Common myeloid progenitor, CD34-positive (primary cell): ENCODE measurements around the gene ZNF496.
"Not testable (repeated sequence)": the region's sequence is repeated elsewhere in the genome, so short reads cannot be mapped to it uniquely, and the experiment has no call there.

Experiments used
- CTCF ChIA-PET: fragments of 350-600 bp; sonication (Branson Sonifier 250); formaldehyde crosslinking; loops from one replicate; lab custom pipeline; 2021; ENCODE audit warnings: antibody characterized with exemption; lab: Charles Lee
- POLR2A ChIA-PET: fragments of 350-600 bp; sonication (Branson Sonifier 250); formaldehyde crosslinking; loops from one replicate; lab custom pipeline; 2021; ENCODE audit warnings: antibody characterized with exemption; lab: Charles Lee
- DNase-seq, 3 donors: peaks; one replicate each; pipeline versions ENCODE4 v3.0.0 to v3.0.0-alpha.2; 2013
- H3K27ac ChIP-seq, 2 experiments: 1 replicate in 1 of 2; 2 replicates in 1 of 2; pipeline ENCODE4 v1.7.0; 2013; ENCODE audit warnings: inconsistent platforms in 2 of 2, low read length in 2 of 2, mild to moderate bottlenecking in 2 of 2, low read depth in 1 of 2, moderate library complexity in 1 of 2; ENCODE audit not compliant: severe bottlenecking in 2 of 2, insufficient read depth in 1 of 2, poor library complexity in 1 of 2
- H3K27me3 ChIP-seq, 5 experiments: replicated peaks in 2 of 5; 1 replicate in 3 of 5; 2 replicates in 2 of 5; pipeline versions ENCODE4 v1.6.1 to v1.7.0; 2013; ENCODE audit warnings: low read length in 4 of 5, mild to moderate bottlenecking in 2 of 5, moderate library complexity in 2 of 5, inconsistent platforms in 1 of 5; ENCODE audit not compliant: insufficient read depth in 5 of 5, control insufficient read depth in 4 of 5
- H3K36me3 ChIP-seq, 4 experiments: 1 replicate in 2 of 4; 2 replicates in 2 of 4; pipeline versions ENCODE4 v1.6.1 to v1.7.0; 2013; ENCODE audit warnings: low read length in 3 of 4, control low read depth in 1 of 4, mild to moderate bottlenecking in 1 of 4; ENCODE audit not compliant: control insufficient read depth in 4 of 4, insufficient read depth in 4 of 4
- H3K4me1 ChIP-seq, 4 experiments: 1 replicate in 3 of 4; 2 replicates in 1 of 4; pipeline versions ENCODE4 v1.6.1 to v1.7.1; 2013; ENCODE audit warnings: low read length in 3 of 4, mild to moderate bottlenecking in 3 of 4, control low read depth in 1 of 4, inconsistent platforms in 1 of 4, moderate library complexity in 1 of 4; ENCODE audit not compliant: control insufficient read depth in 4 of 4, insufficient read depth in 4 of 4; ENCODE audit errors: control extremely low read depth in 1 of 4
- H3K4me3 ChIP-seq, 7 experiments: 1 replicate in 4 of 7; 2 replicates in 3 of 7; pipeline versions ENCODE4 v1.5.1 to v1.7.0; 2013; ENCODE audit warnings: mild to moderate bottlenecking in 7 of 7, low read length in 6 of 7, moderate library complexity in 6 of 7, inconsistent platforms in 2 of 7, low read depth in 2 of 7, control low read depth in 1 of 7; ENCODE audit not compliant: insufficient read depth in 4 of 7, control insufficient read depth in 1 of 7; ENCODE audit errors: extremely low read depth in 1 of 7
- H3K9me3 ChIP-seq, 5 experiments: 1 replicate in 4 of 5; 2 replicates in 1 of 5; pipeline versions ENCODE4 v1.6.1 to v1.7.1; 2013; ENCODE audit warnings: low read length in 4 of 5, mild to moderate bottlenecking in 2 of 5, inconsistent platforms in 1 of 5, low read depth in 1 of 5, moderate library complexity in 1 of 5; ENCODE audit not compliant: control insufficient read depth in 4 of 5, insufficient read depth in 2 of 5; ENCODE audit errors: control extremely low read depth in 1 of 5
- WGBS: methylation state at CpG from one replicate; pipeline ENCODE4 v1.1.5; 2013; ENCODE audit not compliant: insufficient coverage; 5-methylcytosine and 5-hydroxymethylcytosine counted together

Gene ZNF496

DNA sequence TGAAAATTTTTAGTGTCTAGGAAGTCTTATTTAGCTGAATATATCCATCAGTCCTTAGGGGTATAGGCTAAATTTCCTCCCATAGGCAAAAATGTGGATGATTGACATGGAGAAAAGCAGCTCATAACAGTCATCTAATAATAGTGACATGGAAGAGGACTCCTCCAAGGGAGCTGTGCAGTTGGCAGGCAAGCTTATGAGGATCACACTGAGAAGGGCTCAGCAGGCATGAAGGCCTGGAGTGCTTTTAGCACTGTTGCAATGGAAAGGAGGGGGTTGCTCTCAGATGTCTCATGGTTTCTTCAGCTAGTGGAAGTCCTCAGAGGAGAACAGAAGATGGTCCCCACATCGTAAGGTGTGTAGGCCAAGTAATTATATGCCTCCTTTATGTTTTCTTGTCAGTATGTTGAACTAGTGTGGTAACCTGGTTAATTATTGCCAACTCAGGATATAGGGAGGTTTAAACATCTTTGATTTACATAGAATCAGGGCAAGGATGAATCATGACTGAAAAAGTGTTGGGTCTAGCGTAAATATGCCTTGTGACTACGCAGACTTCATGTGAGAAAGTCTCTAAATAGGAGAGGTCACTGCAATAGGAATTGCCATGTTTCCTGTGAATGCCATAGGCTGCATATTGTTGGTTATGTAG, 56.9 kb downstream of the ZNF496 start:
- no peak overlapping the region for H3K4me3 ChIP-seq
- no peaks in the 10 kb centered on the region for H3K36me3 ChIP-seq
- 92% methylated on average over 2 of the region's 3 CpGs for WGBS
- peaks cover 0 to 15% (median 3%) of the 10 kb centered on the region in 5 experiments for H3K9me3 ChIP-seq
- CTCF ChIA-PET, result interaction anchor here (1.3 kb wide), 1 partner anchor 196 kb away, joined by 3 read pairs; the partner anchor contains the start of gene ZNF670
- POLR2A ChIA-PET, result no interaction called here
- H3K27ac ChIP-seq, result no peak overlapping the region
- peaks cover 0 to 4% (median 0%) of the 10 kb centered on the region in 4 experiments for H3K4me1 ChIP-seq
- H3K27me3 ChIP-seq, result no peaks in the 10 kb centered on the region
- DNase-seq, result no peak

DNA sequence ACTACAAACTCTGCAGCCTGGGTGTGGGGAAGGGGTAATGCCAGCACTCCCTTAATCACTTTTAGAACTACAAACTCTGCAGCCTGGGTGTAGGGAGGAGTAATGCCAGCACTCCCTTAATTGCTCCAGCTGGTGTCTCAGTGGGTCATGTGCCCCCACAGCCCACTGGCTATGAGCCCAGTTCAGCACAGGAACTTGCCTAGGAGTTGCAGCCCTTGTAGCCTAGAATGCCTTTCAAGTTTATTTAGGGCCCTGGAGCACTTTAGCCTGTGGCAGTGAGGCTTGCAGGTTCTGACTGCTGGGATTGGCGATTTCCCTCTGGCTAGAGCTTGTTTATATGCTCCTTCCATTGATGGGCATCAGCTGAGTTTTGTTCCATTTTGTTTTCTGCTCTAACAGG, 58.7 kb downstream of the ZNF496 start:
- Histone ChIP-seq H3K36me3 (no peaks in the 10 kb centered on the region), H3K27me3 (no peaks in the 10 kb centered on the region), H3K27ac (no peak overlapping the region), H3K9me3 (peaks cover 0 to 20% (median 3%) of the 10 kb centered on the region in 5 experiments), H3K4me1 (peaks cover 0 to 4% (median 0%) of the 10 kb centered on the region in 4 experiments), H3K4me3 (no peak overlapping the region)
- CTCF ChIA-PET, result no interaction called here
- peak in 1 of 3 donors; percentile 22 for DNase-seq
- POLR2A ChIA-PET, result interaction anchor here (0.5 kb wide), 1 partner anchor 13 kb away, joined by 8 read pairs; no protein-coding TSS in a partner anchor
- WGBS, result 100% methylated on average over 1 of the region's 1 CpG

DNA sequence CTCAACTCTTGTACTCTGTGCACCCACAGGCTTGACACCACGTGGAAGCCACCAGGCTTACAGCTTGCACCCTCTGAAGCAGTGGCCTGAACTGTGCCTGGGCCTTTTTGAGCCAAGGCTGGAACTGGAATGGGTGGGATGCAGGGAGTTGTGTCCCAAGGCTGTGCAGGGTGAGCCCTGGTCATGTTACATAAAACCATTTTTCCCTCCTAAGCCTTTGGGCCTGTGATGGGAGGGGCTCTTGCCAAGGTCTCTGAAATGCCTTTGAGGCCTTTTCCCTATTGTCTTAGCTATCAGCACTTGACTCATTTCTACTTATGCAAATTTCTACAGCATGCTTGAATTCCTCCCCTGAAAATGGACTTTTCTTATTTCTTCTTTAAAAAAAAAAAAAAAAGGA, 61.7 kb downstream of the ZNF496 start:
- 86% methylated on average over 1 of the region's 1 CpG for WGBS
- Histone ChIP-seq H3K27ac (no peak overlapping the region), H3K4me1 (peaks cover 0 to 4% (median 0%) of the 10 kb centered on the region in 4 experiments), H3K36me3 (no peaks in the 10 kb centered on the region), H3K27me3 (no peaks in the 10 kb centered on the region), H3K4me3 (no peak overlapping the region), H3K9me3 (peaks cover 0 to 22% (median 3%) of the 10 kb centered on the region in 5 experiments)
- POLR2A ChIA-PET, result no interaction called here
- CTCF ChIA-PET, result interaction anchor here (0.5 kb wide), 1 partner anchor 308 kb away, joined by 3 read pairs; no protein-coding TSS in a partner anchor
- DNase-seq, result no peak

DNA sequence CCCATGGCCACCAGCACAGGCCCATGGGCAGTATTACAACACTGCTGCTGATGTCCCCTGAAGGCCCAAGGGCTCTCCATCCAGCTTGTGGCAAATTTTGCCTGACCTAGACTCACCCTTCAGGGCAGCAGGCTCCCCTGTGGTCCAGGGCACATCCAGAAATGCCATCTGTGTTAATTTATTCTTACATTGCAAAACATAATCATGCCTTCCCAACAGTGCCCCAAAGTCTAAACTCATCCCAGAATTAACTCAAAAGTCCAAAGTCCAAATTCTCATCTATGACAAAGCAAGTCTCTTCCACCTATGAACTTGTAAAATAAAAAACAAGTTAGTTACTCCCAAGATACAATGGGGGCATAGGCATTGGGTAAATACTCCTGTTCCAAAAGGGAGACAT, 62.5 kb downstream of the ZNF496 start:
- Histone ChIP-seq H3K27me3 (no peaks in the 10 kb centered on the region), H3K36me3 (no peaks in the 10 kb centered on the region), H3K4me1 (peaks cover 0 to 4% (median 0%) of the 10 kb centered on the region in 4 experiments), H3K9me3 (peaks cover 0 to 25% (median 3%) of the 10 kb centered on the region in 5 experiments), H3K4me3 (no peak overlapping the region), H3K27ac (no peak overlapping the region)
- DNase-seq, result no peak
- CTCF ChIA-PET, result no interaction called here
- POLR2A ChIA-PET, result no interaction called here

DNA sequence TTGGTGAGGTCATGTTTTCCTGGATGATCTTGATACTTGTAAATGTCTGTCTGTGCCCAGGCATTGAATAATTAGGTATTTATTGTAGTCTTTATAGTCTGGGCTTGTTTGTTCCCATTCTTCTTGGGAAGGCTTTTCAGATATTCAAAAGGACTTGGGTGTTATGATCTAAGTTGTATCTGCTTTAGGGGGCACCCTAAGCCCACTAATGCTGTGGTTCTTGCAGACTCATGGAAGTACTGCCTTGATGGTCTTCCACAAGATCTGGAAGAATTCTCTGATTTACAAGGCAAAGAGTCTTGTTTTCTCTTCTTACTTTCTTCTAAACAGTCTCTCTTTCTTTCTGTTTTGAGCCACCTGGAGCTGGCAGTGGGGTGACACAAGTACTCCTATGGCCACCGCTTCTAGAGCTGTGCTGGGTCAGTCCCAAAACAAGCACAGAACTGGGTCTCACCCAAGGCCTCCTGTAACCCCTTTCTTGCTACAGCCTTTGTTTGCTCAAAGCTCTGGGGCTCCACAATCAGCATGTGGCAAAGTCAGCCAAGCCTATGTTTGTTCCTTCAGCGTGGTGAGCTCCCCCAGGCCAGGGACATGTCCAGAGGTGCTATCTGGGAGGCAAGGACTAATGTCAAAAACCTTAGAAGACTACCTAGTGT, 63.1 kb downstream of the ZNF496 start:
- ChIA-PET CTCF (no interaction called here), POLR2A (no interaction called here)
- DNase-seq, result peak in 1 of 3 donors; percentile 5
- Histone ChIP-seq H3K9me3 (peaks cover 0 to 25% (median 3%) of the 10 kb centered on the region in 5 experiments), H3K4me1 (peaks cover 0 to 4% (median 0%) of the 10 kb centered on the region in 4 experiments), H3K27ac (no peak overlapping the region), H3K27me3 (no peaks in the 10 kb centered on the region), H3K4me3 (no peak overlapping the region), H3K36me3 (no peaks in the 10 kb centered on the region)
- WGBS, result 100% methylated on average over 2 of the region's 2 CpGs

DNA sequence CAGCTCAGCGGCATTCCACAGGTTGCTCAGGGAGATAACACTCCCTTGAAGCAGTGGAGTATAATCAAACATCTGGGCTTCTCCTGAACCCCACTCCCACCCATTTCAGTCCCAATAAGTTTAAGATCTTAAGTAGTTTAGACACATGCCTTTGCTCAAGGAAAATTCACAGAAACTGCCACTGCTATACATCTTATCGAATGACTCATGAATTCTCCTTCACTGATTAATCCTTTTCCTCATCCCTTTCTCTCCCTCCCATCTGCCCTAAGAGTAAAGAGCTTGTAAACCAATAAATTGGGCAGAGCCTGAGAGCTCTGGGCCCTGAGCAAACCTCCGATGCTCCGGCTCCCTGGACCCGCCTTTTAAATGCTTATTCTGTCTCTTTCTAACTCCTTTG, 65.6 kb downstream of the ZNF496 start:
- H3K27me3 ChIP-seq, result no peaks in the 10 kb centered on the region
- H3K36me3 ChIP-seq, result no peaks in the 10 kb centered on the region
- H3K4me3 ChIP-seq, result no peak overlapping the region
- ChIA-PET CTCF (no interaction called here), POLR2A (no interaction called here)
- peaks cover 0 to 17% (median 3%) of the 10 kb centered on the region in 5 experiments for H3K9me3 ChIP-seq
- 96% methylated on average over 4 of the region's 5 CpGs for WGBS
- H3K4me1 ChIP-seq, result no peaks in the 10 kb centered on the region
- no peak for DNase-seq
- H3K27ac ChIP-seq, result no peak overlapping the region

DNA sequence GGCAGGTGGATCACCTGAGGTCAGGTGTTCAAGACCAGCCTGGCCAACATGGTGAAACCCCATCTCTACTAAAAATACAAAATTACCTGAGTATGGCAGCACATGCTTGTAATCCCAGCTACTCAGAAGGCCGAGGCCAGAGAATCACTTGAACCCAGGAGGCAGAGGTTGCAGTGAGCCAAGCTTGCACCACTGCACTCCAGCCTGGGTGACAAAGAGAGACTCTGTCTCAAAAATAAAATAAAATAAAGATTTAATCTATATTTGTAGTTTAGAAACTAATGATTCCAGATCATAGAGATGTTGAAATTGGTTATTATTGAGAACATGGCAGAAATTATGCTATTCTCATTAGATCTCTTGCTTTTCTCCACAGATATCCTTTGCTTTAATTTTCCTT, 75.9 kb downstream of the ZNF496 start, which contains the start of gene VN1R5:
Gene VN1R5 (plus strand): TSS at position 301 of the 400 bp plus-strand sequence.
- DNase-seq, H3K27me3 ChIP-seq, H3K4me1 ChIP-seq, H3K4me3 ChIP-seq, H3K9me3 ChIP-seq, H3K27ac ChIP-seq, POLR2A ChIA-PET, H3K36me3 ChIP-seq, CTCF ChIA-PET: not testable (repeated sequence)
- no CpG with 5 or more reads among the region's 1 CpG for WGBS
